ENCODE results near the gene ARID1B.

- TF ChIP-seq CTCF (IDR thresholded peaks at IDR 0.05 in 2 of 3, conservative IDR thresholded peaks at IDR 0.05 in 1 of 3; ENCODE audit: borderline replicate concordance in 1 of 3, insufficient read depth in 1 of 3, low read depth in 2 of 3, low read length in 2 of 3) (no peak), POLR2AphosphoS5 (IDR thresholded peaks at IDR 0.05; ENCODE audit: low read depth, low read length) (no peak), JUND (IDR thresholded peaks at IDR 0.05) (no peak), POLR2A (IDR thresholded peaks at IDR 0.05; ENCODE audit: borderline replicate concordance, extremely low read depth, insufficient read depth, insufficient read length) (no peak), TCF7L2 (IDR thresholded peaks at IDR 0.05; ENCODE audit: borderline replicate concordance, extremely low read depth, insufficient read depth, insufficient read length) (no peak), MAX (IDR thresholded peaks at IDR 0.05) (no peak), EZH2 (IDR thresholded peaks at IDR 0.05) (no peak), CEBPB (IDR thresholded peaks at IDR 0.05; ENCODE audit: low read depth) (no peak), ZFX (IDR thresholded peaks at IDR 0.05) (no peak), RAD21 (IDR thresholded peaks at IDR 0.05; ENCODE audit: low read depth) (no peak)
- TF ChIP-seq, protein P1, sequence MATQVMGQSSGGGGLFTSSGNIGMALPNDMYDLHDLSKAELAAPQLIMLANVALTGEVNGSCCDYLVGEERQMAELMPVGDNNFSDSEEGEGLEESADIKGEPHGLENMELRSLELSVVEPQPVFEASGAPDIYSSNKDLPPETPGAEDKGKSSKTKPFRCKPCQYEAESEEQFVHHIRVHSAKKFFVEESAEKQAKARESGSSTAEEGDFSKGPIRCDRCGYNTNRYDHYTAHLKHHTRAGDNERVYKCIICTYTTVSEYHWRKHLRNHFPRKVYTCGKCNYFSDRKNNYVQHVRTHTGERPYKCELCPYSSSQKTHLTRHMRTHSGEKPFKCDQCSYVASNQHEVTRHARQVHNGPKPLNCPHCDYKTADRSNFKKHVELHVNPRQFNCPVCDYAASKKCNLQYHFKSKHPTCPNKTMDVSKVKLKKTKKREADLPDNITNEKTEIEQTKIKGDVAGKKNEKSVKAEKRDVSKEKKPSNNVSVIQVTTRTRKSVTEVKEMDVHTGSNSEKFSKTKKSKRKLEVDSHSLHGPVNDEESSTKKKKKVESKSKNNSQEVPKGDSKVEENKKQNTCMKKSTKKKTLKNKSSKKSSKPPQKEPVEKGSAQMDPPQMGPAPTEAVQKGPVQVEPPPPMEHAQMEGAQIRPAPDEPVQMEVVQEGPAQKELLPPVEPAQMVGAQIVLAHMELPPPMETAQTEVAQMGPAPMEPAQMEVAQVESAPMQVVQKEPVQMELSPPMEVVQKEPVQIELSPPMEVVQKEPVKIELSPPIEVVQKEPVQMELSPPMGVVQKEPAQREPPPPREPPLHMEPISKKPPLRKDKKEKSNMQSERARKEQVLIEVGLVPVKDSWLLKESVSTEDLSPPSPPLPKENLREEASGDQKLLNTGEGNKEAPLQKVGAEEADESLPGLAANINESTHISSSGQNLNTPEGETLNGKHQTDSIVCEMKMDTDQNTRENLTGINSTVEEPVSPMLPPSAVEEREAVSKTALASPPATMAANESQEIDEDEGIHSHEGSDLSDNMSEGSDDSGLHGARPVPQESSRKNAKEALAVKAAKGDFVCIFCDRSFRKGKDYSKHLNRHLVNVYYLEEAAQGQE (IDR thresholded peaks at IDR 0.05; ENCODE audit: low read depth) = no peak
Observed at GRCh38 chr6:157219201-157220200, 442.3 kb downstream of the ARID1B start.
